Nucleus accumbens (tissue), 56 donors: ENCODE data around the gene CDH5.

Experiments
- DNase-seq, 56 donors: peaks; one replicate each; lab custom pipeline; 2025; lab: John Stamatoyannopoulos, UW

CDH5 gene

GRCh38 chr16:66428682-66429251, 62.3 kb downstream of the CDH5 start:
- no peak for DNase-seq

- no peak for DNase-seq
Measured at GRCh38 chr16:66429290-66429962, 62.9 kb downstream of the CDH5 start.

GRCh38 chr16:66430214-66430613, 63.7 kb downstream of the CDH5 start:
- no peak for DNase-seq

GRCh38 chr16:66431760-66432159, 65.3 kb downstream of the CDH5 start:
- DNase-seq, result no peak

DNA sequence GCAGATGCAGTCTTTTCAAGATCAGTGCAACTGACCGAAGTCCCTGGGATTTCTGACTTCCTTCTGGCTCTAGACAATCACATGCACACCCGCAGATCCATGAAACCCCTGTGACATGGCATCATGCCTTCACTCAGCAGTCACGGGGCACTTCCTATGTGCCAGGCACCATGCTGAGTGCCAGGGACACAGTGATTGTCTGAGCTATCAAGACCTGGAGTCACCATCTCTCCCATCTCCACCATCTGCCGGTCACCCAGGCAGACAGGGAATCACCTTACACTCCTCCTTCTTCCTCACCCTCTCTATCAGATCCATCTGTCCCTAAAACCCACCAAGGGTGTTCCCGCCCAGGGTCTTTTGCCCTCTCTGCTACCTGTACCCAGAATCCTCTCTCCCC, 65.9 kb downstream of the CDH5 start:
- no peak for DNase-seq

DNA sequence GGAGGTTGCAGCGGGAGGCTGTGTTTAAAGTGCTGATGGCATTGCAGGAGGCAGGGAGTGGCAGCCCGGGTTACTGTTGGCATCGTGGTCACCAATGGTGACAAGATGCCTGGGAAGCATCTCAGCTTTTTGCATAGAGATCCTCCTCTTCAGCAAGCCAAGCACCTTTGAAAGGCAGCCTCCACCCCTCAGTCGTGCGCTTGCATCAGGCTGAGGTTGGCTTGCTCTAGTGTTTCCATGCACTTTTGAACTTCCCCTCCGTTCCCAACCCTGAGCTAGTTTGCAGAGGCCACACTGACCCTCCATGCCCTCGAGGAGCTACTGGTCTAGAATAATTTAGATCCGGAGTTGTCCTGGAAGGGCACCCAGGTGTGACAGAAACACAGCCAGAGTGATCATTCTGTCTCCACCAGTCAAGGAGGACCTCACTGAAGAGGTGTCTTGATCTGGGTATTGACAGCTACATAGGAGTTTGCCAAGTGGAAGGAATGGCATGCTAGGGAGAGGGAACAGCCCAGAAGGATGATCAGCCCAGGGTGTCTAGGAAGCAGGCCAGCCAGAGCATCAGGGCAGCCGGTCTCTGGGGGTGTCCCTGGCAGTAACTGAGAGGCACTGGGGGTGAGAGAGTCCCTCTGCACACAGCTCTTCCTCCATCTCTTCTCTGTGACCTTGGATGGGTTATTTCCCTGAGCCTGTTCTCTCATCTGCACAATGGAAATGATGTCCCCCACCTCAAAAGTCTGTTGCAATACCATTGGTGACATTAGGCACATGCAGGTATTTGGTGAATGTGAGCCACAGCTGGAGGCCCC, 68.3 kb downstream of the CDH5 start:
- DNase-seq, result no peak

GRCh38 chr16:66435896-66436295, 69.4 kb downstream of the CDH5 start:
- DNase-seq, result no peak

- no peak for DNase-seq
Measured at GRCh38 chr16:66437391-66437945, 71.0 kb downstream of the CDH5 start.

DNA sequence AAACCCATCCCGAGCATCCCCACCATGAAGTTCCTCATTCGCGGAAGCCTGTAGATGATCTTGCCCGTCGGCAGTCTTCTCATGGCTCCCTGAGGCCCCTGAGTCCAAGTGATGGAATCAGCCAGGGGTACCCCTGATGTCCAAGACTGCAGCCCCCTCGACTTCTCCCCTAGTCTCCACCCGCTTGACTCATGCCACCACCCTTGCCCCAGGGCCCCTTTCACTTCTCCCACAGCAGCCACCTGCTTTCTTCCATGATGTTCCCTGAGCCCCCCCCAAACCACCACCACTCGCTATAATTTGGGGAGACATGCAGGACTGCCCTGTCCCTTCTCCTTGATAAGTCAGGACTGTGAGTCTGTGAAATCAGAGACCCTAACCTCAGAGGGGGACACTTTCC, 72.0 kb downstream of the CDH5 start:
- DNase-seq, result no peak

- no peak for DNase-seq
Measured at GRCh38 chr16:66439051-66439730, 72.7 kb downstream of the CDH5 start.

- no peak for DNase-seq
Measured at GRCh38 chr16:66440271-66440802, 73.8 kb downstream of the CDH5 start.

DNA sequence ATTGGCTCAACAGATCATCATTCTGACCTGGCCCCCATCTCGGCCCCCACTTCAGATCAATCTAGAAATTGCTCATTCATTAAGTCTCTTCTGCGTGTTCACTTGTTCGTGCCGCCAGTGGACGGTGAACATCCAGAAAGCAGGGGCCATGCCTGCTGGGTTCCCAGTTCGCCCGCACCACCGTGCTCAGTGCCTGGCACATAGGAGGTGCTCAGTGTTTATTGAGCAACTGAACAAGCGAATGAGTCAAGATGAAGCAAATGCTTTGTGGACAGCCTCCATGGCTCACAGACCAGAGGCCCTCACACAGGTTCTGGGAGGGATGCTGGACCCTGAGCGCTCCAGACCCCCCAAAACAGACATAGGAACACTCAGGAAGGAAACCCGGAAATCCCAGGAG, 74.5 kb downstream of the CDH5 start:
- no peak for DNase-seq

GRCh38 chr16:66441586-66442375, 75.3 kb downstream of the CDH5 start:
- no peak for DNase-seq

DNA sequence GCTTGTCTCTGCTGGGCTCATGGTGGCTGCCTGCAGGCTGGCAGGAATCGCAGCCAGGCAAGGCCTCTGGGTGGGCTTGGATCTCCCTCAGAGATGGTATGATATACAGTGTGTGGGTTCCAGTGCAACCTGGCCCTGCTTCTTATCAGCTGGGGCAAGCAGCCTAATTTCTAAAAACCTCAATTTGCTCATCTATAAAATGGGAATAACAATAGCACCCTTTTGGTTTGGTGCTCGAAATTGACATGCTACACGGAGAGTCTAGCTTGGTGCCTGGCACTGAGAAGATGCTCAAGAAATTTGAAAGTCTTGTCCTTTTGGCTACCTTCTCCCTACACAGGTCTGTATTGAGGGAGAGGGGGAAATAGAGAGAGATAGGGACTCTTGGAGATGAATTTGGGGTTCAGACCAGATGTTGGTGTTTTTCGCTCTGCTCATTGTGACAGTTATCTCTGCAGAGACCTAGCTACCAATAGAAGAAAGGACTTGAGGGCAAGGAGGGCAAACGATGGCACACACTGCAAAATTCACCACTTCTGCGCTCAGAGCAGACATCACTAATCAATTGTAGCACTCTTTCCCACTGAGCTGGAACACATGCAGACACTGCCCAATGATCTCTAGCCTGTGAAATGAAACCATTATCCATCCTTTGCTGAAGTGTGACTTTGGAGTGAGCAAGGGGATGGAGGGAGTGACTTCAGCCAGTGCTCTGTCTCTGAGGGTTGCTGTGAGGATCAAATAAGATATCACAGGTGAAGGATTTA, 76.2 kb downstream of the CDH5 start:
- no peak for DNase-seq

DNA sequence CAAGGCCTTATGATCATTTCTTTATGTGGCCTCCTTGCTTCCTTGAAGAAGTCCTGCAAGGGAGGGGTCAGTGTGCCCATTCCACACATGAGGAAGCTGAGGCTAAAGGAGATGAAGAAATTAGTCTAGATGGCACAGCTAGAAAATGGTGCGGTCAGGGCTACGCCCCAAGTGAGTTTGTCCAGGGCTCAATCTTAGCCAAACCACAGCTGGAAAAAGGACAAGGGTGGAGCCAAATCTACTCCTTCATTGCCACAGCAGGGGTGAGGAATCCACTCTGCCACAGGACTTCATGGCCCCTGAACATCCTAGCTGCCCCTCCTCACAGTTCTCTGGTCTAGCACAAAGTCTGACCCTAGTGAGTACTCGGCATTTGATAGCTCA, 76.8 kb downstream of the CDH5 start:
- DNase-seq, result no peak

DNA sequence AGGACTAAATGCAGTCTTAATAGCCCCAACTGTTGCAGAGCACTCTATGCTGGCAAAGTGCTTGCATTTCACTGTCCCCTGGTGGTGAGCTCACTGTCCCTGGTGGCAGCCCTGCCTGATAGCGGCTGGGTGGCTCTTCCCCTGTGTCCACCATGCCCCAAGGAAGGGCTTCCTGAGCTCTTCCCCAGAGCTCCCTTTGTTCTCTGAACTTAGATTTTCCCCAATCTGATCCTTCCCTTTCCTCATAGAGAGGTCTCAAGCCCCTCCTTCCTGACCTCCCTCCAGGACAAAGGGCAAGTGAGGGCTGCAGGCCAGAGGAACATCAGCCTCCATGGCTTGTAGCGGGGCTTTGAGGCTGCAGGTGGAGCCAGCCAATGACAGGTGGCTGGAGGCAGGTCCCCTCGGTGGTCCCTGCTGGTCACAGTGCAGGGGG, 77.6 kb downstream of the CDH5 start:
- DNase-seq, result no peak

GRCh38 chr16:66446737-66447136, 80.2 kb downstream of the CDH5 start:
- no peak for DNase-seq

GRCh38 chr16:66447491-66447890, 81.0 kb downstream of the CDH5 start:
- no peak for DNase-seq

DNA sequence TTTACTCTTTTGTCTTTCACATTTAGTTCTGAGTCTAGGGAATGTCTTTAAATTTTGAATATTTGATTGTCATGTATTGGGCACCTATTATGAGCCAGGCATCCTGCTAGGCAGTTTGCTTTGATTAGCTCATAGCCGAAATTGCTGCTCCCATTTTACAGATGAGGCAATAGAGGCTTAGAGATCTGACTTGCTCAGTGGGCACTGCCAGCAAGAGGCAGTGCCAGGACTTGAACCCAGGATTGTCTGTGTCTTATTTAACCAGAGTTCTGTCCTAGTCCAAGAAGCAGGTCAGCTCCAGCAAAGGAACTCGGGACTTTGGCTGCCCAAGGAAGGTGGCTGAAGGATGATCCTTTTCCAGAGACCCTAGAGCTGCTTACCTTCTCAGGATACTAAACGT, 85.1 kb downstream of the CDH5 start:
- DNase-seq, result no peak
